Activated gamma-delta T cell (primary cell): ENCODE data around the gene PDE6A.
"Not testable (repeated sequence)": the region's sequence is repeated elsewhere in the genome, so short reads cannot be mapped to it uniquely, and the experiment has no call there.

ENCODE experiments used
- DNase-seq: peaks from one replicate; lab custom pipeline; 2025; lab: John Stamatoyannopoulos, UW

PDE6A gene

DNA sequence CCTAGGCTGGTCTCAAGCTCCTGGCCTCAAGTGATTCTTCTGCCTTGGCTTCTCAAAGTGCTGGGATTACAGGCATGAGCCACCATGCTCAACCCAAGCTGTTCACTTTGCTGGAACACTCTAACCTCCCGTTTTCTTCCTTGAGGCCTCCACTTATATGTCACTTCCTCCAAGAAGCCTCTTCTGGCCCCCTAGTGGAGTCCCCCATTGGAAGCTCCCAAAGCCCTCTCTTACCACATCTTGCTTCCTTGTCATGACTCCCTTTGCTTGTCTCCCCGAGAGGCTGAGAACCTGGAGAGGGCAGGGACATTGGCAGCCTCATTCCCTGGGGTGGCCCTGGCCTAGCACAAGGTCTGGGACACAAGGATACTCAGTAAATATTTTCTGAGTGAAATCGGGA, 80.8 kb downstream of the PDE6A start:
- no peak for DNase-seq

DNA sequence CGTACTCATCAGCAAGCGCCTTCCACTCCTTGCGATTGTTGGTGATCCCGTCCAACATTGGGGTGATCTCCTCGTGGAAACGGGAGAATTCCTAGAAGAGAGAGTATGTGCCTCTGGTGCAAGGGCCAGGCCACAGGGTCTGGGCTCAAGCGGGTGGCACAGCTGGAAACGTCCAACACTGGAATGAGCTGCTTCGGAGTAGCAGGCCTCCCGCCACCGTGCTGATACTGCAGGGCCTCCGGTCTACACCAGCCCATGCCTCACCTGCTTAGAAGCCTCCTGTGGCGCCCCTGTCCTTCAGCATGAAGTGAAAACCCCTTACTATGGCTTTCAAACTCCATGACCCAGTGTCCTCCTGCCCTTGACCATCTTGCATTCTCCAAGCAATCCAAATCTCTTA, 81.4 kb downstream of the PDE6A start:
- no peak for DNase-seq

DNA sequence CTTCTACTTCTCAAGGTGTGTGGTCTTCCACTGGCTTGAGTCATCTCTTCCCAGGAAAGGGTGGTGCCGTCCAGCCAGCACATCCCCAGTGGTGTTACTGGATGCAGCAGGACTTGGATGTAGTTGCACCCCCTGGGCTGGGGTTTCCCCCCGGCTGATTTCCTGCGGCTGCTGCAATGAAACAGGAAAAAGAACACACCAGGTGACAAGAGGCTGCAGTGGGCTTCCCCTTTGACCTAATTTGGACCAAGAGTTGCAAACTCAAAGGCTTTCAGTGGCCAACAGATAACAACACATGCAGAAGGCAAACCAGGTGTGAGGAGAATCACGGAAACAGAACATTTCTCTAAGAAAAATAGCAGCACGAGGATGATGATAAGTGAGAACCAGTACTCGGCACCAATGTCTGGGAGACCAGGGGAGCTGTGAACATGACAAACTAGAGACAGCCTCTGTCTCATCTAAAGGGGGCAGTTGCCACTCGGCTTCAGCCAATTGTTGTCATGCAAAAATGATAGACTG, 83.7 kb downstream of the PDE6A start:
- DNase-seq: no peak

DNA sequence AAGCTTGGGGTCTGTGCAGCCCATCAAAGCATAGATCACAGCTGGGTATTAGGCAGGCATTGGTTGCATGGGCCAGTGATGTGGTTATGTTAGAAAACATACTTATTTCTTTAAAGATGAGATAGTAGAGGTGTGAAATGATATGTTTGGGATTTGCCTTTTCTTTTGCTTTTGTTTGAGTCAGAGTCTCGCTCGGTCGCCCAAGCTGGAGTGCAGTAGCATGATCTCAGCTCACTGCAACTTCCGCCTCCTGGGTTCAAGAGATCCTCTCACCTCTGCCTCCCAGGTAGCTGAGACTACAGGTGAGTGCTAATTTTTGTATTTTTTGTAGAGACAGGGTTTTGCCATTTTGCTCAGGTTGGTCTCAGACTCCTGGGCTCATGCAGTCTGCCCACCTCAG, 84.8 kb downstream of the PDE6A start:
- no peak for DNase-seq

DNA sequence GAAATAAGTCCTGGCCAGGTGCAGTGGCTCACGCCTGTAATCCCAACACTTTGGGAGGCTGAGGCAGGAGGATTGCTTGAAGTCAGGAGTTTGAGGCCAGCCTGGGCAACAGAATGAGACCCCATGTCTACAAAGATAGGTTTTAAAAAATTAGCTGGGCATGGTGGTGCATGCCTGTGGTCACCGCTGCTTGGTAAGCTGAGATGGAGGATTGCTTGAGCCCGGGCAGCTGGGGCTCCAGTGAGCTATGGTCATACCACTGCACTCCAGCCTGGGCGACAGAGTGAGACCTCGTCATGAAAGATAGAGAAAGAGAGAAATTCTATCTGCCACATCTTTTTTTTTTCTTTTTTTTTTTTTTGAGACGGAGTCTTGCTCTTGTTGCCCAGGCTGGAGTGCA, 86.1 kb downstream of the PDE6A start:
- not testable (repeated sequence) for DNase-seq

DNA sequence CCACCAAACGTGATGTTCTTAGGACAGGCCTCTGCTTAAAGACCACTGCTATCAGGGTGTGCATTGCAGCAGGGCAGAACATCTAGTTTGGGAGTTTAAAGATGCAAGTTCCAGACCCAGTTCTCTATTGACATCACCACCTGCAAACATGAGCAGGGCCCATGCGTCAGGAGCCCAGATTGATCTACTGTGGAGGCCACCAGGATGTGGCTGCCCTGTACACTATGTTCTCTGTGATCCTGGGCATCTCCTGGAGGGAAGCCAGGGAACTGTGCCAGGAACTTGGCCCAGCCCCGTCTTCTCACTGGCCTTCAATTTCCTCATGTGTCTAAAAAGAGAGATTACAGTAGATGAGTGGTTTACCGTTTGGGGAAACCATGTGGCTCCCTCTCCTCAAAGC, 87.1 kb downstream of the PDE6A start:
- no peak for DNase-seq

DNA sequence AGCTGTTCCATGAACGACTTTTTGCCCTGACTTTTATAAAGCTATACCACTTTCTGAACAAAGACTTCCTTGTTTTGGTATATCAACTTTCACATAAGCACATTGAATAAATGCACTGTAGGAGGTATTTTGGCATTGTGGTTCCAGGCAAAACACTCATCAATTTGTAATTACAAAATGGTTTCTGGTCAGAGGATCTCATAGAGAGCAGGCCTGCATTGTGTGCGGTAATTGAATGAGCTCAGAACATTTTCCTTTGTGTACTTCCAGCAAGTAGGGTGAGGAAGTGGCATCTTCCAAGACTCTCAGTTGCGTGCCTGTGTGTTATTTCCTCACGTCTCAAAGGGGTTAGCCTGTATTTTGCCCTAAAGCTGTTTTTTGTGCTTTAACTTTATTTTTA, 89.2 kb downstream of the PDE6A start:
- no peak for DNase-seq

DNA sequence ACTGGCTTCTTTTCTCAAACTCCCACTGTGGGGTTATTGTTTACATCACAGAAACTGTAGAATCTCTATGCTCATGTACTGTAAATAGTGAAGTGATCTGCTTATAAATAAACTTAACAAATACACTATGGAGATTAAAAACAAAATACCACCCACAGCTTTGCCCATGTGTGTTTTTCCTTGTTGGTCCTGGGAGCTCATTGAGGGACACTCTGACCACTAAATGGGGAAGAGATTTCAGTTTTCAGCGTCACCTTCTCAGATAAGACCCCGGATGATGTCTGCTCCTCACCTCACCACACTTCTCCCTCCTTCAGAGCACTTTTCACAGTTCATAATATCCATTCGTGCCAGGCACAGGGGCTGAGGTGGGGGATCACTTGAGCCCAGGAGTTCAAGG, 89.7 kb downstream of the PDE6A start:
- DNase-seq: no peak

DNA sequence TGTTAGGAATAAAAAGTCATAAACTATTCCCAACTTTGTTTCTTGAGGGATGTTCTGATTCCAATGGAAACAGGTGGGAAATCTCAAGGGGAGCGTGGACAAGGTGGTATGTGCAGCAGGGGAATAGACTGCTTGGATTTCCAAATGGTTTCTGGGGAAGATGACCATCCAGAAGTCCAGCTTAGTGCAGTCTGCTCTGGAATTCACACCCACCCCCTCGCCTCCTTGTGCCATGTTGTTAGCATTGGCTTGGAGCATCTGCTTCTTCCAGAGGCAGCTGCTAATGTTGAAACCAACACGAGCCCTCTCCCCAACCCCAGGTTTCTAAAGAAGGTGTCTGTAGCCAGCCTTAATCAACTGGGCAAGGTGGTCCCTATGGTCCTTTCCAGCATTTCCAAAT, 90.9 kb downstream of the PDE6A start:
- no peak for DNase-seq

DNA sequence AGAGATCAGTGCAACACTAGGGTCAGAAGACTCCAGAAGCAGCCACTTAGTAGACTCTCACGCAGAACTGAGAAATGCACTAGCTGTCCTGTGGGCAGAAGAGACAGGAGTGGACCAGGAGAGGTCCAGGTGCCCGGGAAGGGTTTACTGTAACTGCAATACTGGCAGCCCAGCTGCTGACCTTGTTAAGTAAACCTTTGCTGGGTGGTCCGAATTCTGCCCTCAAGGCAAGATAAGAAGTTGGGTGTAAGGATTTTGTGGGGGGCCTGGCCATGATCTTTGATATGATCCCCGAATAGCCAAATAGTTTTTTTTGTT, 91.3 kb downstream of the PDE6A start:
- no peak for DNase-seq

DNA sequence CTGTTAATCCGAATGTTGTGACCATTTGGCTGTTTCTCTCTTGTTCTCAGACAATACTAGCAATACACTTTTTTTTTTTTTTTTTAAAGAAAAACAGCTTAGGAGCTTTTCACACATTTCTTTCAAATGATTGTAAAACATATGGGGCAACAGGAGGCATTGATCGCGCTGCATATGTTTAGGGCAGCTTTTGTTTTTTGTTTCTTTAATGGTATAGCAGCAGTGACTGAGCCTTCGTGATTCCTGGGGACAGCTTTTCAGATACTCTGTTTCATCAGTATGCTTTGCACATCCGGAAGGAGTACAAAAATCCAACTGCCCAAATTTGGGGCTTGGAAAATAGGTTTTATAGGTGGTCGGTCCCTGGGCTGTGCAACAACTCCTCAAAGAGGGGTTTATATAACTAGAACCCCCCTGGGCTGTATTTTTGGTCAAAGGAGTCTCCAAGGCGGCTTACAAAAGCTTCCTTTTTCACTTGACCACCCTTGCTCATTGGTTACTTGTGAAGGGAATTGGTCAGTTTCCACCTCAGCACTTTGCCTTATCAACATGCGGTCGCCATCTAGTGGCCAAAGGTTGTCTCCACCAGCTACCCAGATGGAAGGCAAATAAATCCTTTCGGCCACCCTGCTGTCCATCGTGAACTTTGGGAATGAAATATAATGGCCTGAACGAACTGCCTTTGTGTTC, 91.8 kb downstream of the PDE6A start:
- no peak for DNase-seq

DNA sequence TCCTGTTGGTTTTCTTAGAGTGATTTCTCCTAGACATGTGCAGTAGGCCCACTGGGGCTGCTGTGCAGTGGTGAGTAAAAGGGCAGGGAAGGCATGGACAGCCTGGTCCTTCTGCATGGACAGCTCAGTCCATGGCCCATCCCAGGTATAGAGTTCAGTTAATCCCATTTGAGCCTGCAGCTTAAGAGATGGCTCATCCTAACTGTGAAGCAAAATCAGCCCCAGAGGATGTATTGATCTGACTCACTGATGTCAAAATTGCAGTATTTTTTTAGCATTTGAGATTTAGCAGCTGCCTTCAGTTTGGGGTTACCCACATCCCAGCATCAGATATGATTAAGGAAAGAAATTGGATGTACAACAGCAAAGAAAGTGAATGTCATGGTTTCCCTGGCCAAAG, 93.4 kb downstream of the PDE6A start:
- DNase-seq: no peak

DNA sequence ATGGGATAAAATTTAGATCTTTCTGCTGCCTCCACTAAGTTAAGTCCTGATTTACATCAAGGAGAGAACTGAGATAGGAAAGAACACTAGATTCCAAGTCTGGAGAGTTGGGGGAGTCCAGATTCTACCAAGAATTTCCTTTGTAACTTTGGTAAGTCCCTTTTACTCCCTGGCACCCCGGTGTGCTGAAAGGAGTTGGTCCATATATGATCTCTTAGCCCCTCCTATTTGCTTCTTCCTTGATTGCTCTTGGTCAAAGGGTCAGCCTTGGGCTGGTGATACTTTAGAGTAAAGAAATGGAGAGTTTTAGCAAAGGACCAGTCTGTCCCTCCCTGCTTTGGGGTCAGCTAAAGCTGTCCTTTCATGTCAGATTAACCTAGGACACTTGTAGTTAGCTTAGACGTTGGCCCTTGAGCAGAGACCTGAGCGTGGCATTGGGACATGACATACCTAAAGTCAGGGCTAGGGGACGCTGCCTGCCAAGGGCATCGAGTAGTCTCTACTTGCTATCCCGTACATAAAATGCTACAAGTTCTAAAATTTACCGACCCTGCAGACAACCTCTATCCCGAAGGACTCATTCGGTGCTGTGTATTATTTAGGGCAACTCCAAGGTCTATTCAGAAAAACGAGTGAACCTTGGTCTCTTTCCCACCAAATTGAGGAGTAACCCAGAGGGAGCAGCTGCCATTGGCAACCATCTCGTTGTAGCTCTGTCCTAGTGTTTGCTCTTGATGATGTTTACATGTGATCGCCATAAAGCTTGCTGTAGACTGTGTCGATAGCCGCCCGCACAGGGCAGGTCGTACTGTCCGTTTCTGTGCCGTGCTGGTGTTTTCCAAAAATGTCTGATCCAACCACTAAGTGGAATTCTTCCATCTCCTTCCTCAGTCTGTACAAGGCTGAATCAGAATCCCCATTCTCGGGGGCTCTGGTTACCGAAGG, 94.4 kb downstream of the PDE6A start:
- DNase-seq: no peak

DNA sequence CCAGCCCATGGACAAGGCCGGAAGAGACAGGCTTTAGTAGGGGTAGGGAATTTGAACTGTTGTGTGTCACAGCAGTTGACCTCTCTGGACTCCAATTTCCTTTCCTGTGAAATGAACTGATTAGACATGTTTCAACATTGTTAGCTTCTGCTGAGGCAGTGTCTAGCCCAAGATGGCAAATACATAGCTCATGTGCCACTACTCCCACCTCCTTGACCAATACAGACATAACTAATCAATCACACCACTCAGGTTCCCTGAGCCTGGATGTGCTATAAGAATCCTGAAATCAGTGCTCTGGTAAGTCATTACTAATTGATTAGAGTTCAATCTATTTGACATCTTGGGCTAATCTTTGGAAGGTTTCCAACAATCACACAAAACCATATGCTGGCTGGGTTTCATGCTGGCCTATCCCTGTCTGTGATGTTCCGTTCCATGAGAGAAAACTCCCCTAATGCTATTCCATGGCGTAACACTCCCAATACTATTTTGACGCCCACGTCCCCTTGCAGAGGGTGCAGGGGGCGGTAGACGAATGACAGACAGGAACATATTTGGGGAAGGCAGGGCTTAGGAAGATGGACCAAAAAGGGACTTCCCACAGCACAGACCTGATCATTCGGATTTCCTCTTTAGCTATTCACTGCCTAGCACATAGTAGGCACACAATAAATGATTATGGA, 95.2 kb downstream of the PDE6A start:
- no peak for DNase-seq

DNA sequence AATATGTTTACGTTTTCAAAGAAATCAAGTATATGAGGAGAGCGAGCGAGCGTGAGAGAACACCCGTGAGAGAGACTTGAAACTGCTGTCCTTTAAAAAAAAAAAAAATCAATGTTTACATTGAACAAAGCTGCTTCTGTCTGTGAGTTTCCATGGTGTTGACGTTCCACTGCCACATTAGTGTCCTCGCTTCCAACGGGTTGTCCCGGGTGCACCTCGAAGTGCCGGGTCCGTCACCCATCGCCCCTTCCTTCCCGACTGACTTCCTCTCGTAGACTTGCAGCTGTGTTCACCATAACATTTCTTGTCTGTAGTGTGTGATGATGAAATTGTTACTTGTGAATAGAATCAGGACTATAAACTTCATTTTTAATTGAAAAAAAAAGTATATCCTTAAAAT, 97.0 kb downstream of the PDE6A start:
- no peak for DNase-seq

DNA sequence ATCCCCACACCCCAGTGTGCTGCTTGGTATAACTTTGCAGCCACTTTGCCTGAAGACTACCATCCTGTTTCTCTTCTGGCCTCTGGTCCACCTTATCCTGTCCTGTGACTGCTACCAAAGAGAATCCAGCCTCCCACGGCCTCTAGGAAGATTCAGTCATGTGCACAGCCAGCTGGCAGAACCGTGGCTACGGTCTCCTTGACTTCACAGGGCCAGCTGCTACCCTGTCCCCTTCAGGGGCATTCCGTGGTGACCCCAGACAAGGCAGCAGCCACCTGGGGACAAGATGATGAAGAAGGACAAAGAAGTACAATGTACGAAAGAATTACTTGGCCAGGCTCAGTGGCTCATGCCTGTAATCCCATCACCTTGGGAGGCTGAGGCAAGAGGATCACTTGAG, 98.6 kb downstream of the PDE6A start:
- DNase-seq: no peak

DNA sequence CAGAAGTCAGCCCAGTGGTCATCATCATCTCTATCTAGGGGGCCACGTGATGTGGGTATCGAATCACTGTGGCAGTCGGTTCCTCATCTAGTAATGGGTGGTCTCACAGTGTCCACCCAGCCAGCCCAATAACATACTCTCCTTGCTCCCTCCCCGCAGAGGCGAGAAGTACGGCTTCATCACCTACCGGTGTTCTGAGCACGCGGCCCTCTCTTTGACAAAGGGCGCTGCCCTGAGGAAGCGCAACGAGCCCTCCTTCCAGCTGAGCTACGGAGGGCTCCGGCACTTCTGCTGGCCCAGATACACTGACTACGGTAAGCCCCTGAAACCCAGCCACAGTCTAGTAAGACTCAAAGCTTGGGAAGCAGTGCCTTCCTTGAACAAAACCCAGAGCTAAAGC, 99.0 kb downstream of the PDE6A start:
- DNase-seq: no peak

DNA sequence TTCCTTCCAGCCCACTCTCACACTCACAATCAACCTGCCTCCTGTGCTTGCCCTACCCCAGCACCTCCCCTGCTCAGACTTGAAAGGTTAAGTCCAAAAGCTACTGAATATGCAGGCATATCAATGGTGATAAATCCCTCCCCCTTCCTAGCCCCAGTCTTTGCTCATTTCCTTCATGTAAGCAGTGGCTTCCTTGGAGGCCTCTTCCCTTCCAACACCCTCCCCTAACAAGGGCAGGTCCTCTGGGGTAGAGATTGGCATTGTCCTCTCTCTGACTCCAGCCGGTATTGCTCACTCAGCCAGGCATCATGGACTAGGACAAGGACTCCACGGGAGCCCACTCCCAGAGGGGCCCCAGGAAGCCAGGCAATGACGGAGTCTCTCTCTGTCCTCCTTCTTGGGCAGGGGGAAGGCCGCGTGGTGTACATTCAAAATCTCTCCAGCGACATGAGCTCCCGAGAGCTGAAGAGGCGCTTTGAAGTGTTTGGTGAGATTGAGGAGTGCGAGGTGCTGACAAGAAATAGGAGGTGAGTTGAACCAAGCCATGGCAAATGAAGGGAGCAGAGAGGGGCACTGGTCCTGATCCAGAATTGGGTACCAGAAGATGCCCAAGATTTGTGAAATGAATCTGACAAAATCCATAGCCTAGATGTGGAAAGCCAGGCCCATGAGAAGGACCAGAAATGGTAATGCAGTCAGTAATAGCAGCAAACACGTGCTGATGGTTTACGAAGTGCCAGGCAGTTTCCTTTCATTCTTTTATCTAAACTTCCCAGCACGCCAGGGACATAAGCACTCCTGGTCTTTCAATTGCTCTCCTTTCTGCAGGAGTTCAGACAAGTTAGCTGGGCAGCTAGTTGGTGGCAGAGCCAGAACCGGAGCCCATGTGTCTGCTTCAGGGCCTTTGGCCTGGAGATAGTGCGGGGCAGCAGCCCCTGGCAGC, 102.5 kb downstream of the PDE6A start:
- no peak for DNase-seq

DNA sequence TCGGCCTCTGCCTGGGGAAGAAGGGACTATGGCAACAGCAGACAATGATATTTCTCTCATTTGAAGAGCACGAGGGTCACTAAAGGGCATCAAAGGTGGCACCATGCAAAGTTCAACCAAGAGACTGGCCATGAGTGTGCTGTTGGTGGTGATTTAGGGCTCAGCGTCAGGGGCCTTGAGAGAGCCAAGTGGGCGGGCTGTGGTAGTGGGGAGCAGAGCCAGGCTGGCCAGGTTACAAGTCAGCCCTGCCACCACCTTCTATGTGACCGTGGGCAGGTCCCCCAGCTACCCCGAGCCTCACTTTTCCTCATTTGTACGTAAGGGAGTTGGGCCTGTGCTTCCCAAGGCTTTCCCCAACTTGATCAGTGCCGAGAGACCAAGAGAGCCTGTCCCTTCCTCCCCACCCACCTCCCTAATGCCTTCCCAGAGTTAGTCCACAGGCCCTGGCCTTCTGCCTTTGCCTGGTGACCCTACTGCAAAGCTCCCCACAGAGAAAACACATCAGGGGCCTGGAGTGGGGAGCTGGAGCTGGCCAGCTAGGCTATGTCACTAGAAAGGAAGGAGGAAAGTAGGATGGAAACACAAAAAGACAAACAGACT, 104.3 kb downstream of the PDE6A start:
- DNase-seq: no peak

DNA sequence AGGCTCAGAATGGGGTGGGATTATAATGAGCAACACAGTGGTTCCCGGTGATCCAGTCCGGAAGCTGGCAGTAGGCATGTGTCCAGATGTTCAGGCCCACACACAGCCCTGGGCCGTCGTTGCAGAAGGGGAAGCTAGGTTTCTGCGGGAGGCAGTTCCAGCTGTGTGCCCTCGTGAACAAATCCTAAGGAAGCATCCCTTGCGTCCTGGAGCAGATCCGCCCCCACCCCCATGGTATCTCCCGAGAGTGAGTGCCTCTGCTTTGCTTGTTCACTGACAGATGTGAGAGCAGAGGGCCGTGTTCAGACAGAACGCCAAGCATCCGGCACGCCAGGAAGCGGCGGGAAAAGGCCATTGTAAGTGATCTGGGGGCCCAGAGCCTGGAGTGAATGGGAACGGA, 104.8 kb downstream of the PDE6A start:
- DNase-seq: no peak
